Measurements from ENCODE around the gene PRR3.

Gene PRR3

GRCh38 chr6:30570740-30571074 is 13.6 kb downstream of the PRR3 start:
- DNase-seq, result peak in 12 of 51 donors; percentile 23 to 76 (median 47)

GRCh38 chr6:30571075-30571761 is 14.1 kb downstream of the PRR3 start, which contains the start of gene ABCF1:
Gene ABCF1 (plus strand): TSS chr6:30571442. CDS start chr6:30571488, 46 bp downstream.
- peak; percentile 81 to 100 (median 97) for DNase-seq

GRCh38 chr6:30571762-30572082 is 14.6 kb downstream of the PRR3 start:
- DNase-seq, result no peak

GRCh38 chr6:30572148-30572547 is 15.1 kb downstream of the PRR3 start:
- no peak for DNase-seq

DNA sequence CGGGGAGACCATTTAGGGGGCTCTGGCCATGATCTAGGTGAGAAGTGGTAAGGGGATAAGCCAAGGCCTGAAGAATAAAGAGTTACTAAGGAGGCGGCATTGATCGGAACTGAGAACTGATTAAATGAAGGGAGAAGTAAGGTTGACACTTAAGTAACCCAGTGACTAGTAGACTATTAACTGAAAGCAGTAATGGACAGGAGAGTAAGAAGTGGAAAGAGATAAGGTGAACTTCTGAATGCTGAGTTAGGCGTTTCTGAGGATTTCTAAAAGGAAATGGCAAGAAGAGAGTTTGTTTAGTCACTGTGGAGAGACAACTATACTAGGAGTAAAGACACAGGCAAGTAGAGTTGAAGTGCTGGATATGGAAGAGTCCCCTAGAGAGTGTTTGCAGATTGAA is 16.0 kb downstream of the PRR3 start:
- no peak for DNase-seq

GRCh38 chr6:30578051-30578450 is 21.0 kb downstream of the PRR3 start:
- DNase-seq, result no peak

GRCh38 chr6:30583921-30584320 is 26.8 kb downstream of the PRR3 start:
- no peak for DNase-seq

- no peak for DNase-seq
Measured at GRCh38 chr6:30589754-30590358, 32.8 kb downstream of the PRR3 start.

GRCh38 chr6:30590509-30590908 is 33.4 kb downstream of the PRR3 start:
- DNase-seq, result no peak

DNA sequence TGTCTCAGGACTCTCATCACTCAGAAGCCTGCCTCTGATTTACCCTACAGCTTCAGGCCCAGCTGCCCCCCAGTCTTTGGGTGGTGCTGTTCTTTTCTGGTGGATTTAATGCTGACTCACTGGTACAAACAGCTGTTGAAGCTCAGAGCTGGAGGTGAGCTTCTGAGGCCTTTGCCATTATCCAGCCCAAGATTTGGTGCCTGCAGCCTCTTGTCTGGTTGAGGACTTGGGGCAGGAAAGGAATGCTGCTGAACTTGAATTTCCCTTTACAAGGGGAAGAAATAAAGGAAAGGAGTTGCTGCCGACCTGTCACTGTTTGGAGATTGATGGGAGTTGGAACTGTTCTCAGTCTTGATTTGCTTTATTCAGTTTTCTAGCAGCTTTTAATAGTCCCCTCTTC is 33.9 kb downstream of the PRR3 start:
- DNase-seq, result no peak

DNA sequence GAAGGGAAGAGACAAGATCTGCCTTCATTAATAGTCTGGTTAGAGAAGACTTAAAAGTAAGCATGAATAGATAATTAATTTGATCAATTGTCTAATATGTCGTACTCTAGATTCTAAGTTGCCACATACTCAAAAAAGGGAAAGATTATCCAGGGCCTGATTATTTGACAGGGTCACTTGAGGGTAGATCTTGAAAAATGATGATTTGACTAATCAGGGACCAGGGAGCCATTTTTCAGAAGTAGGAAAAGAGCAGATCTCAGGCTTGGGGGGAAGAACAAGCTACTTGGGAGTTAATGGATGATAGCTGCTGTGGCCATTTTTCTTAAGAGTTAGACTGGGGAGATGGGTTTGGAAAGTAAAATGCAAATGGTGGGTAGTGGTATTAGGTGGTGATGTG is 35.2 kb downstream of the PRR3 start:
- no peak for DNase-seq

GRCh38 chr6:30597315-30598144 is 40.4 kb downstream of the PRR3 start:
- DNase-seq, result peak in 35 of 51 donors; percentile 1 to 77 (median 36)

GRCh38 chr6:30598912-30599624 is 42.0 kb downstream of the PRR3 start:
- DNase-seq, result no peak

- no peak for DNase-seq
Measured at GRCh38 chr6:30599625-30600324, 42.7 kb downstream of the PRR3 start.

DNA sequence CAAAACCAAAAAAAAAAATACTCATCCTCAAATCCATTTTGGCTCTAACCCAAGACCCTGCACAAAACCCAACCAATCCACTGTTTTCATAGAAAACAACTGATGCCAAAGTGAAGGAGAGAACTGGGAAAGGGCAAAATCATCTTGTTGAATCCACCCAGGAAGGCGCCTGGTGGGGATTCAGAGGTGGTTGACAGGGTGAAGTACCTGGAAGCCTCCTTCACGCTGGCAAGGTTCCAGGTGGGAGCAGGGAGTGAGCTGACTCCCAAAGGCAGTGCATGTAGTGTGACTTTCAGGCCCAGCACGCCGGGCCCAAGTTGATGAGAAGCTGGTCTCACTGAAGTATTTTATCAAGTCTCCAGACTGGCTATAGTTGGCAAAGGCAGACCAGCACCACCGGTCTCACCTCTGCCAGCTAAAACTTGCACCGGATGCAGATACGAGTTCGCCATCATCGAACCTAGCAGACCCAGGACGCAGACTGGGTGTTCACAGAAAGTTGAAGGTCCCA is 43.4 kb downstream of the PRR3 start:
- DNase-seq, result peak in 3 of 51 donors; percentile 1 to 17 (median 8)

GRCh38 chr6:30601436-30601814 is 44.3 kb downstream of the PRR3 start:
- no peak for DNase-seq

DNA sequence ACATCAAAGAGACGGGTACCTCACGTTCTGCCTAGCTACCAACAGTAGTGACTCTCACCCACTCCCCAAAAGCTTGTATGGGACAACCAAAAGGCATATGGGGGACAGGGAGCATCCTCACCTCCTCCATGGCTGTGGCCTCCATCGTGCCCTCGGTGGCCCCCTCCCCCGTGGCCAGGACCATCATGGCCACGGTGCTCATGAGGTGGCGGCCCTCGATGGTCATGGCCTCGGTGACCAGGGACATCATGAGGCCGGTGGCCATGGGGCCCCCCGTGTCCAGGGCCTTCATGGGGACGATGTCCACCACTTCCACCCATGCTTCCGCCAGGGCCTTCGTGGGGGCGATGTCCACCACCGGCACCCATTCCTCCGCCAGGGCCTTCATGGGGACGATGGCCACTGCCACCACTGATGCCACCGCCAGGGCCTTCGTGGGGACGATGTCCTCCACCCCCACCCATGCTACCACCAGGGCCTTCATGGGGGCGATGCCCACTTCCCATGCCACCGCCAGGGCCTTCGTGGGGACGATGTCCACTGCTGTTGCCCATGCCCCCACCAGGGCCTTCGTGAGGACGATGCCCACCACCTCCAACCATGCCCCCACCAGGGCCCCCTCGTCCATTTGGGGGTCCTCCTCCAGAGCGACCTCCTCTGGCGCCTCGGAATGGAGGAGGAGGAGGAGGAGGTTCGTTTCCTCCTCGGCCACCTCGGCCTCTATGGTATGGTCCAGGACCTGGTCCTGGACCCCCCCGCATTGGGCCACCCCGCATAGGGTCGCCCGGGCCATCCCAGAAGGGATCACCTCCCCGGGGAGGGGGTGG is 44.9 kb downstream of the PRR3 start:
- DNase-seq, result no peak

DNA sequence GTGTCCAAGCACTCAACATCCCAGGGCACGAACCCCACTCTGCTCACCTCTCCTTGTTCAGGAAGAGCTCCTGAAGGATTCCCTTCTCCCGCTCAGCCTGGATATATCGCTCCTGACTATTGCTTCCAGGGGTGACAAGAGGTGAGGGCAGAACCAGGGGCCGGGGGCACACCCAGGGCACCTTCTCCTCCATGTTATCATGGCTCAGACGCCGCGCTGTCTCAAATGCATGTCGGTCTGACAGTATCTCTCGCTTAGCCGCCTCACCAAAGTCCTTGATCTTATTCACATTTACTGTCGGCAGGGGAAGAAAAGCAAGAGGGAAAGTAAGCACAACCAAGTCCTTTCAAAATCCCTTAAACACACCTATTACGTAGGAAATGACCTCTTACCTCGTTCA is 46.9 kb downstream of the PRR3 start:
- no peak for DNase-seq

GRCh38 chr6:30610065-30610464 is 53.0 kb downstream of the PRR3 start:
- no peak for DNase-seq

DNA sequence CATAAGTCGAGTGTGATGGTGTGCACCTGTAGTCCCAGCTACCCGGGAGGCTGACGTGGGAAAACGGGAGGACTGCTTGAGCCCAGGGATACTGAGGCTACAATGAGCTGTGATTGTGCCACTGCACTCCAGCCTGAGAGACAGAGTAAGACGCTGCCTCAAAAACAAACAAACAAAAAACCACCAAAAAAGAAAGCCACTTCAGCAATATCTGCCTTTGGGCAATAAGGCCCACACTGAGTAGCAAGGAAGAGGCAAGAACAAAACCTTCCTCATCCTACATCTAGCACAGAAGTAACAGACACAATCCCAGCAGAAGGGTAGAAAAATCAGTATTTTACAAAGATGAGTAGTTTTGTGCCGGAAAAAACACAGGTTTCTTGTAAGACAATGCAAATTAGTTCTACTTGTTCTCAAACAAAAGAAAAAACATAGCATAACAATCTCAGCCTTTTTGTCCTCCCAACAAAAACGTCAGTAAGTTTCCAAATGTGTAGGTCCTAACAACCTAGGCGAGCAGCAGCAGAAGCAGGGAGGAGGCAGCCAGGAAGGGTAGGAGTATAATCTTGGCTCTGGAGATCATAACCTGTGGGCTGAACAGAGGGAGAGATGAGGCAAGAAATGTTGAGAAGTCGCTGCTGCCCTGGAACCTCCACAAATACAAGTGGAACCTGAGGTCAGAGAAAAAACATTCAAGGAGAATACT is 54.2 kb downstream of the PRR3 start:
- DNase-seq, result peak in 1 of 51 donors; percentile 5
